DMS53 (cell line): Measurements from ENCODE around the gene RPA3.
A peak's percentile ranks its signal among the peaks of the same experiment; 100 is the strongest.

Source experiments
- DNase-seq: peaks from one replicate; lab custom pipeline; 2025; lab: John Stamatoyannopoulos, UW

Gene RPA3

GRCh38 chr7:7732621-7733281, 14.3 kb upstream of the RPA3 start:
- no peak for DNase-seq

GRCh38 chr7:7731732-7732131, 13.3 kb upstream of the RPA3 start:
- peak; percentile 15 for DNase-seq

GRCh38 chr7:7720750-7721621, 2.6 kb upstream of the RPA3 start:
- DNase-seq = peak; percentile 76

GRCh38 chr7:7720193-7720592, 1.8 kb upstream of the RPA3 start:
- peak; percentile 36 for DNase-seq

- DNase-seq = peak; percentile 97
These were observed 829 bp upstream of the RPA3 start for GRCh38 chr7:7719236-7719635.

GRCh38 chr7:7713730-7714129, 4.7 kb downstream of the RPA3 start:
- DNase-seq = no peak

- no peak for DNase-seq
These were observed 7.9 kb downstream of the RPA3 start for GRCh38 chr7:7710469-7710868.

- DNase-seq = no peak
These were observed 9.1 kb downstream of the RPA3 start for GRCh38 chr7:7709291-7709690.

- DNase-seq = peak; percentile 38
These were observed 10.6 kb downstream of the RPA3 start for GRCh38 chr7:7707806-7708205.

- DNase-seq = no peak
These were observed 11.2 kb downstream of the RPA3 start for GRCh38 chr7:7707246-7707645.

- no peak for DNase-seq
These were observed 11.7 kb downstream of the RPA3 start for GRCh38 chr7:7706556-7707172.

- no peak for DNase-seq
These were observed 12.3 kb downstream of the RPA3 start for GRCh38 chr7:7706101-7706511.

- DNase-seq = no peak
These were observed 13.1 kb downstream of the RPA3 start for GRCh38 chr7:7705318-7705717.

- no peak for DNase-seq
These were observed 13.5 kb downstream of the RPA3 start for GRCh38 chr7:7704867-7705266.

- DNase-seq = no peak
These were observed 15.0 kb downstream of the RPA3 start for GRCh38 chr7:7703427-7703826.

GRCh38 chr7:7702826-7703225, 15.6 kb downstream of the RPA3 start:
- DNase-seq = no peak

GRCh38 chr7:7701527-7701926, 16.9 kb downstream of the RPA3 start:
- no peak for DNase-seq

GRCh38 chr7:7699970-7700369, 18.4 kb downstream of the RPA3 start:
- peak; percentile 15 for DNase-seq

- no peak for DNase-seq
These were observed 19.0 kb downstream of the RPA3 start for GRCh38 chr7:7699380-7699779.

GRCh38 chr7:7698930-7699329, 19.5 kb downstream of the RPA3 start:
- no peak for DNase-seq

- DNase-seq = peak; percentile 43
These were observed 21.8 kb downstream of the RPA3 start for GRCh38 chr7:7696458-7697119.

GRCh38 chr7:7695111-7695817, 23.1 kb downstream of the RPA3 start:
- DNase-seq = no peak
